Endothelial cell of umbilical vein (primary cell): ENCODE data around the gene KIAA0232.

Experiments used
- EZH2 ChIP-seq: IDR thresholded peaks from 2 replicates; pipeline ENCODE4 v1.6.1; 2012; ENCODE audit warnings: borderline replicate concordance, low read depth, mild to moderate bottlenecking, moderate library complexity, low read length, inconsistent platforms; ENCODE audit not compliant: severe bottlenecking
- POLR2A ChIP-seq: IDR thresholded peaks from 2 replicates; pipeline ENCODE4 v1.6.1; 2012; ENCODE audit warnings: low read depth, mild to moderate bottlenecking, control low read depth, low read length
- POLR2AphosphoS5 ChIP-seq: IDR thresholded peaks from 2 replicates; pipeline ENCODE4 v1.6.1; 2012; ENCODE audit warnings: low read depth, mild to moderate bottlenecking, control low read depth, low read length, moderate library complexity; ENCODE audit not compliant: insufficient read depth
- TF ChIP-seq, protein P1 (sequence below), 2 donors: IDR thresholded peaks; 1 replicate in 1 of 2; 2 replicates in 1 of 2; pipeline ENCODE4 v1.5.1; 2011; ENCODE audit warnings: low read length in 2 of 2, mild to moderate bottlenecking in 2 of 2, moderate library complexity in 2 of 2, control low read depth in 1 of 2, inconsistent platforms in 1 of 2, low read depth in 1 of 2; ENCODE audit not compliant: insufficient read depth in 1 of 2; ENCODE audit errors: extremely low read depth in 1 of 2

DNA sequence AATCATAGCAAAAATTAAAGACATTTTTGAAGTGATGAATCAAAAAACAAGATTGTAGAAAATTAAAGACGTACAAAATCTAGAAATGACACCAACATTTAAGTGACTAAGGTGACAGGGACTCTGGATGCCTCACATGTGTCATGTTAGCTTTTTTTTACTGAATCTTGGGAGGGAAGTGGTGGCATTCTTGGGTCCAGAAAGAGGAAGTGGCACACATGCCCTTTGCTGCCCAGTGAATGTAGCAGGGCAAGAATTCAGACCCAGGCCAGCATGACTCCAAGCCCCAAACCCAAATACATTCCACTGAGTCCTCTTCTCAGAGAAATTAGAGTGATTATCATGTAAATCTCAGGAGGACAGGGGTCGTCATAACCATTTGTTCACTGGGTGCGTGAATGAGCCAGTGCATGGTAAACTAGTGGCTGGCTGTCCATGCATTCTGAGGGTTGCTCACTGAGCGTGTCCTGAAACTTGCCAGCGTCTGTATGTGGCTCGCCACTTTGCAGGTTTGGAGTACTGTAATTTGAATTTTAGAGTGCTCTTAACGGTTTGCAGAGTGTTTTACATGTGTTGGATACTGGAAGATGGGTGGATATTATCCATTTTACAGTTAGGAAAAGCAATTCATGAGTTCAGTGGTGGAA, 71.7 kb downstream of the KIAA0232 start:
- TF ChIP-seq, protein P1, sequence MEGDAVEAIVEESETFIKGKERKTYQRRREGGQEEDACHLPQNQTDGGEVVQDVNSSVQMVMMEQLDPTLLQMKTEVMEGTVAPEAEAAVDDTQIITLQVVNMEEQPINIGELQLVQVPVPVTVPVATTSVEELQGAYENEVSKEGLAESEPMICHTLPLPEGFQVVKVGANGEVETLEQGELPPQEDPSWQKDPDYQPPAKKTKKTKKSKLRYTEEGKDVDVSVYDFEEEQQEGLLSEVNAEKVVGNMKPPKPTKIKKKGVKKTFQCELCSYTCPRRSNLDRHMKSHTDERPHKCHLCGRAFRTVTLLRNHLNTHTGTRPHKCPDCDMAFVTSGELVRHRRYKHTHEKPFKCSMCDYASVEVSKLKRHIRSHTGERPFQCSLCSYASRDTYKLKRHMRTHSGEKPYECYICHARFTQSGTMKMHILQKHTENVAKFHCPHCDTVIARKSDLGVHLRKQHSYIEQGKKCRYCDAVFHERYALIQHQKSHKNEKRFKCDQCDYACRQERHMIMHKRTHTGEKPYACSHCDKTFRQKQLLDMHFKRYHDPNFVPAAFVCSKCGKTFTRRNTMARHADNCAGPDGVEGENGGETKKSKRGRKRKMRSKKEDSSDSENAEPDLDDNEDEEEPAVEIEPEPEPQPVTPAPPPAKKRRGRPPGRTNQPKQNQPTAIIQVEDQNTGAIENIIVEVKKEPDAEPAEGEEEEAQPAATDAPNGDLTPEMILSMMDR (IDR thresholded peaks at IDR 0.05; ENCODE audit: extremely low read depth in 1 of 2, insufficient read depth in 1 of 2, low read depth in 1 of 2, low read length in 2 of 2) = no peak
- TF ChIP-seq POLR2AphosphoS5 = no peak
- TF ChIP-seq POLR2A = no peak
- TF ChIP-seq EZH2 = no peak
